Activated T-cell treated with anti-CD3 and anti-CD28 coated beads, Interleukin-2, amount 50 U/mL, for 24 hours (primary cell): ENCODE measurements around the gene SMARCB1.

ENCODE experiments used
- DNase-seq: peaks from one replicate; pipeline ENCODE4 v3.0.0-alpha.2; 2020
- H3K27ac Mint-ChIP-seq: 2 replicates; pipeline ENCODE4 v1.8.0; 2020; ENCODE audit warnings: mild to moderate bottlenecking, mixed read lengths
- H3K27me3 Mint-ChIP-seq: 2 replicates; pipeline ENCODE4 v1.8.0; 2020; ENCODE audit warnings: mixed read lengths
- H3K36me3 Mint-ChIP-seq: 2 replicates; pipeline ENCODE4 v1.8.0; 2020; ENCODE audit warnings: low read depth, mixed read lengths
- H3K4me1 Mint-ChIP-seq: 2 replicates; pipeline ENCODE4 v1.8.0; 2020; ENCODE audit warnings: low read depth, mixed read lengths
- H3K4me3 Mint-ChIP-seq: 2 replicates; pipeline ENCODE4 v1.8.0; 2020; ENCODE audit warnings: mild to moderate bottlenecking, moderate library complexity, mixed read lengths
- H3K9me3 Mint-ChIP-seq: 2 replicates; pipeline ENCODE4 v1.8.0; 2020; ENCODE audit warnings: mixed read lengths

The SMARCB1 gene

DNA sequence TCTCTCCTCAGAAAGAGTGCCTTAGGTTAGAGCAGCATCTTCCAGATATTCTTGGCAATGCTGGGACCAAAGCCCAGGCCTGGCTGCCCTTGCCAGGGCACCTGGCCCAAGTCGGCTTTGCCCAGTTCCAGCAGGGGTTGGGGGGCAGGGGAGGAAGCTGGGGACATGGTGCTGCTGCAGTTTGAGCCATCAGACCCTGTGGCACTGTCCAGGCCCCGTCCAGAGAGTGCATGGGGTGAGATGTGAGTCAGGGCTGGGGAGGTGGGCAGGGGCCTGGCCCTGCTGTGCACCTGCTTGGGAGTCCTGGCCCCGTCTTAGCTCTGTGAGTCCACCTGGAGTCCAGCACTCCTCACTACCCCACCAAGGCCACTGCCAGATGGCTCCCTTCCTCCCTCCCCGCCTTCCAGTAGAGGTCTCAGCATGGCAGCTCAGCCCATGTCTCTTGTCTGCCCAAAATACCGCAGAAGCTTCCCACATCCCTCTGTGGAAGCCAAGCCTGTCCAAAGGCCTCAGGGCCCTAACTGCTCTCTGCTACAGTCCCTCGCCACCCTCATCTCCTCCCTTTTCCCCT is 35.4 kb downstream of the SMARCB1 start:
- Mint-ChIP-seq H3K4me3 (no peak overlapping the region), H3K27ac (peak overlapping the region; percentile 4), H3K36me3 (peaks cover 97% of the 10 kb centered on the region), H3K27me3 (no peaks in the 10 kb centered on the region), H3K4me1 (peaks cover 6% of the 10 kb centered on the region), H3K9me3 (no peaks in the 10 kb centered on the region)
- DNase-seq, result no peak

DNA sequence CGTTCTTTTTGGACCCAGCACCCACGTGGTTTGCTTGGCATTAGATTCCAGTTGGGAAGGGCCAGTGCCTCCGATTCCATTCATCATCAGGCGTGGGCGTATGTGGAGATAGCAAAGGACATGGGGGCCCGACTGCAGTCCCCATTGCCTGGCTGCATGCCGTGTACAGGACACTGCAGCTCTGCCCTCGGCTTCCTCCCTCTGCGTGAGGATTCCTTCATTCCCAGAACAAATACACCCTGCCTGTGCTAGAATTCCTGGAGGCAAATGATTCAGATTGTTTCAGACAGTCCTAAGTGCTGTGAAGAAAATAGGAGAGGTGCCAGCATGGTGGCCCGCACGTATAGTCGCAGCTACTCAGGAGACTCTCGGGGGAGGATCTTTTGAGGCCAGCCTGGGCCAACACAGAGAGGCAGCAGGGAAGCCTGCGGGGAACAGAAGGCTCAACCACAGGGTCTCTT is 36.6 kb downstream of the SMARCB1 start:
- H3K4me1 Mint-ChIP-seq, result peaks cover 6% of the 10 kb centered on the region
- H3K9me3 Mint-ChIP-seq, result no peaks in the 10 kb centered on the region
- H3K36me3 Mint-ChIP-seq, result peaks cover 94% of the 10 kb centered on the region
- no peaks in the 10 kb centered on the region for H3K27me3 Mint-ChIP-seq
- no peak overlapping the region for H3K27ac Mint-ChIP-seq
- DNase-seq, result no peak
- no peak overlapping the region for H3K4me3 Mint-ChIP-seq

DNA sequence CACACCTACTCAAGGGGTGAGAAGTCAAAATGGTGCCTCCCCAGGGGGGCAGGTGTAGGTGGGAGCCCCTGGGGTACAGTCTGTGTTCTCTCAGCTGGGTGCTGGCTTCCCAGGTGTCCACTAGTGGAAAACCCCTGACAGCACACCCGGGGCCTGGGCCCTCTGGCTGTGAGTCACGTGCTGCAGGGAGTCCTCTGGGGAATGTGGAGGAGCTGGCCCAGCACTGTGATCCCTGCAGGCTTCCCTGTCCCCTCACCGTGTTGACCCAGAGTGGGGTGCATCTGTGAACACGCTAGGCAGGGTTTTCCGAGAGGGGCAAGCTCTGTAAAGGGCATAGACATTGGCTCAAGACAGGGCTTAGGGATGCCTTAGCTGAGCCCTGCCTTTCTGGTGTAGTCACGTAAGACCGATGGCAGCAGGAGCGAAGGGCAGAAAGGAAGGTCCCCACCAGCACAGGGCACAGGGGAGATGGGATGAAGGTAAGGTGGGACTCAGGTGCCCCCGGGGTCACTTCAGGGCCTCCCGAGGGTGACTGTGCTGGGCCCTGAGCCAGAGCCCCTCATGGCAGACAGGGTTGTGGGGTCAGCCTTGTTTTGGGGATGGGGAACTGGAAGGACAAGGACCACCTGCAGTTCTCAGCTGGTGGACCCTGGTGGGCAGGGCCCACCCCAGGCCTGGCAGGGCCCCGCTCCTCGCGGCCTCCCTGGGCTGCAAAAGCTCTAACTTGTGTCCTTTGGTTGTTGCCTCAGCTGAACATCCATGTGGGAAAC is 37.9 kb downstream of the SMARCB1 start:
- peaks cover 6% of the 10 kb centered on the region for H3K4me1 Mint-ChIP-seq
- DNase-seq, result no peak
- no peaks in the 10 kb centered on the region for H3K9me3 Mint-ChIP-seq
- no peak overlapping the region for H3K27ac Mint-ChIP-seq
- no peaks in the 10 kb centered on the region for H3K27me3 Mint-ChIP-seq
- no peak overlapping the region for H3K4me3 Mint-ChIP-seq
- peaks cover 93% of the 10 kb centered on the region for H3K36me3 Mint-ChIP-seq

- DNase-seq, result no peak
- Mint-ChIP-seq H3K4me1 (peaks cover 5% of the 10 kb centered on the region), H3K27ac (peak overlapping the region; percentile 33), H3K4me3 (no peak overlapping the region), H3K9me3 (no peaks in the 10 kb centered on the region), H3K27me3 (no peaks in the 10 kb centered on the region), H3K36me3 (peaks cover 93% of the 10 kb centered on the region)
Measured at GRCh38 chr22:23825246-23825905, 38.6 kb downstream of the SMARCB1 start.

DNA sequence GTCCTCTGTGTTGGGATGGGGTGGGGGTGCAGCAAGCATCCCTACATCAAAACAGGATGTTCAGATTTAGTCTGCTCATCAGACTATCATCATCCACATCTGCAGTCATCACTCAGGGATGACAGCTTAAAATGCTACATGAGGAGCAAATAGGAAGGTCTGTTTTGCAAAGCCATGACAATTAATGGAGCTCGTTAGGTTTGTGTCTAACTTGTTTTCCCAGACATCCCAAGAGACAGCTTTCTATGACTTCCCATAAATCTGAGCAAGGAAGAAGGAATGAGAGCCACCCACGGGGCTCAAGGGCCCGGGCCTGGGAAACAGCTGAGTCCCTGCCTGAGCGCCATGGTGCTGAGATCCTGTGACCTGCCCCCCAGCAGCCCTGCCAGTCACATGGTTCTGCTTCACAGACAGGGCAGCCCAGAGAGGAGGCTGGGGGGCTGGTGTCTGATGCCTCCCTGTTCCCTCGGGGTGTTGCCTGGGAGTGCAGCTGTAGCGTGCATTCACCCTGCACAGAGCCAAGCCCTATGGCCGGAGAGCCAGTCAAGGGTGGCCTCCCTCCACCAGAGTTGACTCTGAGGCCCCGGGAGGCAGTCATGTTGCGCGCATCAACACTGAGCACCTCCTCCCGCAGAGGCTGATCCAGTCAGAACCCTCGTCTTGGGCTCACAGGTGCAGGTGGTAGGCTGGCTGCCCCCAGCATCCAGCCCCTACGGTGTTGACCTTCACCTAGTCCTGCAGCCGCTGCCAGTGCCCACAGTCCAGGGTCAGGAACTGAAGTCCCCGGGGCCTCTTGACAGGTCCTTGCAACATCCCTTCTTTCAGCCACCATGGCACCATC is 40.0 kb downstream of the SMARCB1 start:
- Mint-ChIP-seq H3K9me3 (no peaks in the 10 kb centered on the region), H3K27me3 (no peaks in the 10 kb centered on the region), H3K36me3 (peaks cover 89% of the 10 kb centered on the region), H3K4me1 (no peaks in the 10 kb centered on the region), H3K4me3 (no peak overlapping the region), H3K27ac (peak overlapping the region; percentile 73)
- DNase-seq, result no peak

- H3K4me3 Mint-ChIP-seq, result no peak overlapping the region
- H3K4me1 Mint-ChIP-seq, result no peaks in the 10 kb centered on the region
- DNase-seq, result no peak
- no peaks in the 10 kb centered on the region for H3K9me3 Mint-ChIP-seq
- no peaks in the 10 kb centered on the region for H3K27me3 Mint-ChIP-seq
- H3K36me3 Mint-ChIP-seq, result peaks cover 85% of the 10 kb centered on the region
- no peak overlapping the region for H3K27ac Mint-ChIP-seq
Measured at GRCh38 chr22:23827351-23827995, 40.7 kb downstream of the SMARCB1 start.

DNA sequence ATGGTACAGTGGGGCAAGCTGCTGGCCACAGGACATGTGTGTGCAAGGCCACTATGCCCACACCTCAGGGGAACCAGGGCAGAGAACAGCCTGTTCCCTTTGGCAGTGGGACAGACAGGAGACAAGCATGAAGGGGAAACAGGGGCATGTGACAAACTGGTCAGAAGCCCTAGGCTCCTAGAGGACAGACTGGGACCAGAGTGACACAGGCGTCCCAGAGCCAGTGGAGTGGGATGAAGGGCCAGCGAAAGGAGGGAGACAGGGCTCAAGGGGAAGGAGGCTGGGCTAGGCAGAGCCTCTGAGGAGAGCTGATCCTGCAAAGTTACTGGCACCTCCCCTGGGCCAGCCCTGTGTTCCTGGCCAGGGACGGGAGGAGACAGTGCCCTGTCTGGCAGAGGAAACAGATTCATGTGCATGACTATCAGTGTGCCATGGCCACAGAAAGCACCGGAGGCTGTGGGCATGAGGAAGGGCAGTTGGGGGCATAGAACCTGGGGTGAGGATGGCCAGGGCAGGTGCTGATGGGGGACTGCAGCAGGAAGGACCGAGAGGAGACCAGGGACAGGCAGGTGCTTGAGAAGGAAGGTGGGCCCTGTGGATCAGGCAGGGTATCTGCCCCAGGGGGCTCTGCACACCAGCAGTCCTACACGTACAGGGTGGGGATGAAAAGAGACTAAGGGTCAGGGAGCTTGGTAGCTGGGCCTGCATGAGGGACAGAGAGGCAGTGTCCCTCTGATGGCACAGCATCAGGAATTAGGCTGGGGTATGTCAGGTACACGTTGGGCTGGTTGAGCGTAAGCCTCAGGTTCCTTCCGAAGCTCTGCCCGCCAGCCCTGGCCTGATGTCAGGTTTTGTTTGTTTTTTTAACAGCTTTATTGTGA is 42.3 kb downstream of the SMARCB1 start:
- DNase-seq, result no peak
- no peaks in the 10 kb centered on the region for H3K9me3 Mint-ChIP-seq
- H3K27me3 Mint-ChIP-seq, result no peaks in the 10 kb centered on the region
- H3K36me3 Mint-ChIP-seq, result peaks cover 80% of the 10 kb centered on the region
- no peak overlapping the region for H3K4me3 Mint-ChIP-seq
- H3K27ac Mint-ChIP-seq, result peak overlapping the region; percentile 63
- no peaks in the 10 kb centered on the region for H3K4me1 Mint-ChIP-seq

GRCh38 chr22:23829845-23830372 is 43.1 kb downstream of the SMARCB1 start:
- DNase-seq, result no peak
- Mint-ChIP-seq H3K27me3 (no peaks in the 10 kb centered on the region), H3K36me3 (peaks cover 75% of the 10 kb centered on the region), H3K27ac (no peak overlapping the region), H3K9me3 (no peaks in the 10 kb centered on the region), H3K4me3 (no peak overlapping the region), H3K4me1 (no peaks in the 10 kb centered on the region)

GRCh38 chr22:23831261-23831660 is 44.5 kb downstream of the SMARCB1 start:
- H3K9me3 Mint-ChIP-seq, result no peaks in the 10 kb centered on the region
- H3K27ac Mint-ChIP-seq, result no peak overlapping the region
- peaks cover 71% of the 10 kb centered on the region for H3K36me3 Mint-ChIP-seq
- no peak overlapping the region for H3K4me3 Mint-ChIP-seq
- DNase-seq, result no peak
- no peaks in the 10 kb centered on the region for H3K4me1 Mint-ChIP-seq
- no peaks in the 10 kb centered on the region for H3K27me3 Mint-ChIP-seq

GRCh38 chr22:23831781-23832180 is 45.0 kb downstream of the SMARCB1 start:
- DNase-seq, result no peak
- no peak overlapping the region for H3K27ac Mint-ChIP-seq
- H3K27me3 Mint-ChIP-seq, result no peaks in the 10 kb centered on the region
- peaks cover 70% of the 10 kb centered on the region for H3K36me3 Mint-ChIP-seq
- H3K4me3 Mint-ChIP-seq, result no peak overlapping the region
- no peaks in the 10 kb centered on the region for H3K9me3 Mint-ChIP-seq
- H3K4me1 Mint-ChIP-seq, result no peaks in the 10 kb centered on the region

DNA sequence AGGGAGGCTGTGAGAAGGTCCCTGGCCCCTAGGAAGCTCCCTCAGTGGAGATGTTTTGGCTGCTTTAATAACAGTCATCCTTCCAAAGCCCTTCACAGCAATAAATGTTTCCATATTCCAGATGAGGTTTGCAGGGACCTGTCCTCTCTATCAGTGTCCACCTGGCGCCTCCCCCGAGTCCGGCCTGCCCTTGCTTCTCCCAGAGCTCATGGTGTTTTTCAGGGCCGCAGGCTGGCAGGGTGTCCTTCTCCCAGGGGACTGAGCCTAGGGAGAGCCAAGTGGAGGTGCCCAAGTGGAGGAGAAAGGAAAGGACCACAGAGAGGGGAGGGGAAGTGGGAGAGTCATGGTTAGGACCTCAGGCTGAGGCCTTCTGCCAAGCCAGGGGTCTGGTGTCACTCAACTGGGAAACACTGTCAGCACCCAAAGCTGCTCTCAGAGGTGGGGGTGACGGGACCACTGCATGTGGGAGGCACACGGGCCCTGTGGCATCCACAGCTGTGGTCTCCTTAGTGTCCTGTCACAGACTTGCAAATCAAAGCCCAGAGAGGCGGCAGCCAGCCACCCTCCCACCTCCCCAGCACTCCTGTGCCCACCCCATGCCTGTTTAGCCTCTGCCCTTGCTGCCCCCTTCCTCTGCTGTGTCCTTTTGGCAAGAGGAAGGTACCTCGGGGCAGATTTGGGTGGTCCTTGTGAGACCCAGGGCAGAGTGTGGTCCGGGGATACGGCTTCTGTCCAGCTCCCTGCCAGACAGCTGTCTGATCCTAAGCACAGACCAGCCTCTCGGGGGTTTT is 45.7 kb downstream of the SMARCB1 start:
- Mint-ChIP-seq H3K27ac (no peak overlapping the region), H3K27me3 (no peaks in the 10 kb centered on the region), H3K4me1 (no peaks in the 10 kb centered on the region), H3K36me3 (peaks cover 63% of the 10 kb centered on the region), H3K4me3 (no peak overlapping the region), H3K9me3 (no peaks in the 10 kb centered on the region)
- DNase-seq, result no peak

DNA sequence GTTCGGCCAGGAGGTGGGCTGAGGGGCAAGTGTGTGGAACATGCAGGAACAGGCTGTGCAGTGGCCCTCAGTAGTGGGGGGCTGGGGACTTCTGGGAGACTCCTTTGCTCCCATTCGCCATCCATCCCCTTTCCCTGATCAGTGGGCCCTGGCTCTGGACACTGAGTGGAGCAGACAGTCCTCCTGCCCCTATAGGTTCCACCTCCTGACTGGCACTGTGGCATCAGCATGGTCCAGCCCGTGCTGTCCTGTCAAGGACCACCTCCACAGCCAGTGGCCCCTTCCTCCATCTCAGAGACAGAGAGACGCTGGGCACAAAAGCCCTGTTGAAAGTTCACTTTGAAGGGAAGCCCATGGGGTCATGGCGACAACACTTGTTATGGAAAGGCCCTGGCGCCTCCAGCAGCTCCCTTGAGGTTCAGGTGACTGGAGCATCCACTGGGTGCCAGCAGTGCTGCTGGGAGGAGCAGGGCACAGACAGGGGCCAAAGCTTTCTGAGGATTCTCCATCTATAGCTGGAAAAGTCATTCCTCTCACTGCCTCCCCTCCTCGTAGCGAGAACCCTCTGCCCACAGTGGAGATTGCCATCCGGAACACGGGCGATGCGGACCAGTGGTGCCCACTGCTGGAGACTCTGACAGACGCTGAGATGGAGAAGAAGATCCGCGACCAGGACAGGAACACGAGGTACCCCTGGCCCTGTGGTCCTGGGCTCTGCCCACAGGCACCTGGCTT is 46.4 kb downstream of the SMARCB1 start:
- H3K36me3 Mint-ChIP-seq, result peaks cover 61% of the 10 kb centered on the region
- no peak for DNase-seq
- no peak overlapping the region for H3K27ac Mint-ChIP-seq
- no peaks in the 10 kb centered on the region for H3K27me3 Mint-ChIP-seq
- no peaks in the 10 kb centered on the region for H3K9me3 Mint-ChIP-seq
- no peak overlapping the region for H3K4me3 Mint-ChIP-seq
- peaks cover 6% of the 10 kb centered on the region for H3K4me1 Mint-ChIP-seq
